RWPE1 (cell line): ENCODE measurements around the gene AIG1.
"Not testable (repeated sequence)": the region's sequence is repeated elsewhere in the genome, so short reads cannot be mapped to it uniquely, and the experiment has no call there.

ENCODE experiments used
- CTCF ChIA-PET: fragments of 350-600 bp; sonication (Branson Sonifier 250); formaldehyde crosslinking; extraction: SDS; loops from one replicate; lab custom pipeline; 2021; lab: Yijun Ruan, JAX
- POLR2A ChIA-PET: fragments of 400-600 bp; formaldehyde crosslinking; extraction: SDS; loops from one replicate; lab custom pipeline; 2020; ENCODE audit warnings: antibody characterized with exemption; ENCODE audit not compliant: low non-redundant PET; lab: Yijun Ruan, JAX
- DNase-seq: peaks from one replicate; pipeline ENCODE4 v3.0.0; 2012; ENCODE audit warnings: low spot score
- H3K27ac ChIP-seq: fragments of 450-650 bp; 2 replicates; pipeline ENCODE4 v1.5.1; 2017
- TF ChIP-seq, protein P1 (sequence below): fragments of 450-650 bp; conservative IDR thresholded peaks from 2 replicates; pipeline ENCODE4 v1.5.1; 2017; ENCODE audit warnings: low read depth, mild to moderate bottlenecking

Gene AIG1

GRCh38 chr6:143074101-143074500 is 13.4 kb downstream of the AIG1 start:
- DNase-seq: no peak
- TF ChIP-seq, protein P1, sequence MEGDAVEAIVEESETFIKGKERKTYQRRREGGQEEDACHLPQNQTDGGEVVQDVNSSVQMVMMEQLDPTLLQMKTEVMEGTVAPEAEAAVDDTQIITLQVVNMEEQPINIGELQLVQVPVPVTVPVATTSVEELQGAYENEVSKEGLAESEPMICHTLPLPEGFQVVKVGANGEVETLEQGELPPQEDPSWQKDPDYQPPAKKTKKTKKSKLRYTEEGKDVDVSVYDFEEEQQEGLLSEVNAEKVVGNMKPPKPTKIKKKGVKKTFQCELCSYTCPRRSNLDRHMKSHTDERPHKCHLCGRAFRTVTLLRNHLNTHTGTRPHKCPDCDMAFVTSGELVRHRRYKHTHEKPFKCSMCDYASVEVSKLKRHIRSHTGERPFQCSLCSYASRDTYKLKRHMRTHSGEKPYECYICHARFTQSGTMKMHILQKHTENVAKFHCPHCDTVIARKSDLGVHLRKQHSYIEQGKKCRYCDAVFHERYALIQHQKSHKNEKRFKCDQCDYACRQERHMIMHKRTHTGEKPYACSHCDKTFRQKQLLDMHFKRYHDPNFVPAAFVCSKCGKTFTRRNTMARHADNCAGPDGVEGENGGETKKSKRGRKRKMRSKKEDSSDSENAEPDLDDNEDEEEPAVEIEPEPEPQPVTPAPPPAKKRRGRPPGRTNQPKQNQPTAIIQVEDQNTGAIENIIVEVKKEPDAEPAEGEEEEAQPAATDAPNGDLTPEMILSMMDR: no peak
- POLR2A ChIA-PET: no interaction called here
- CTCF ChIA-PET: no interaction called here
- no peak overlapping the region for H3K27ac ChIP-seq

GRCh38 chr6:143074670-143075318 is 14.1 kb downstream of the AIG1 start:
- POLR2A ChIA-PET: no interaction called here
- DNase-seq: no peak
- H3K27ac ChIP-seq: no peak overlapping the region
- CTCF ChIA-PET: no interaction called here
- TF ChIP-seq, protein P1: no peak

DNA sequence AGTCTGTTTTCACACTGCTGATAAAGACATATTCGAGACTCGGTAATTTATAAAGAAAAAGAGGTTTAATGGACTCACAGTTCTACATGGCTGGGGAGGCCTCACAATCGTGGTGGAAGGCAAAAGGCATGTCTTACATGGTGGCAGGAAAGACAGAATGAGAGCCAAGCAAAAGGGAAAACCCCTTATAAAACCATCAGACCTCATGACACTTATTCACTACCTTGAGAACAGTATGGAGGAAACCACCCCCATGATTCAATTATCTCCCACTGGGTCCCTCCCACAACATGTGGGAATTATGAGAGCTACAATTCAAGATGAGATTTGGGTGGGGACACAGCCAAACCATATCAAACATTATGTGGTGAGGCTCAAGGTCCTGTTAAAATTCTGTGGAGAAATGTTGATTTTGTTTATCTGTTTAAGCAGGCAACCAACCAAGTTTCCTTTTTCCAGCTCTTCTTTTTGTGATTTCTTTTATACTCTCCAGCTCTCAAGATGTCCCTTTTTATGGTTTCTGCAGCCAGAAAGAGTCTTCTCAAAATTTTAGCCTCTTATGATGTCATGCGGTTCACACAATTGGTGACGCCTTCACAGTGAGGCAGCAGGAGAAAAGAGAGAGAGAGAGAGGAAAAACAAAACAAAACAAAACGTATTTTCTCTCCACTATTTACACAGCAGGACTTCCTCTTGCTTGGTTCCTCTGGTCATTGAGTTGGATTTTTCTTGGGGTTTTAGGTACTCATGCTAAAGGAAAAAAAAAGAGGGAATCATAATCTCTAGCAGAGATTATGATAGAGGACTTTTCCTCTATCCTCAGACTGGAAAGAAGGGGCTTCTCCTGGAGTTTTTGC is 18.0 kb downstream of the AIG1 start:
- TF ChIP-seq, protein P1: no peak
- ChIA-PET POLR2A (no interaction called here), CTCF (no interaction called here)
- H3K27ac ChIP-seq: no peak overlapping the region
- no peak for DNase-seq

GRCh38 chr6:143079325-143079640 is 18.6 kb downstream of the AIG1 start:
- POLR2A ChIA-PET: no interaction called here
- TF ChIP-seq, protein P1: no peak
- DNase-seq: no peak
- CTCF ChIA-PET: no interaction called here
- no peak overlapping the region for H3K27ac ChIP-seq

DNA sequence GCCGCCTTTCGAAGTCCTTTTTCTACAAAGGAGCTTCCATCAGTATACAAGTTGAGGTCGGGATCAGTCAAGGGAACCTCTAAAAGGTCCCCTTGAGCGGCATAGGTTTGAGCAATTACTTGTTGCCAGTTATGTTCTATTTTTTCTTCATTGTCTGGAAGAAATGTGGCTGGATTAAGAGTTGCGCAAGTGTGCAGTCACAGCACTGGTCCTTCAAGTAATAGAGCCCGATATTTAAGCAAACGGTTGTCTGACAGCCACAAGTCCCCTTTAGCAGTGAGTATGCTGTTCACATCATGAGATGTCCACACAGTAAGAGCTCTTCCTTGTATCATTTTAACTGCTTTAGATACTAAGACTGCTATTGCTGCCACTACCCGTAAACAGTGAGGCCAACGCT is 21.6 kb downstream of the AIG1 start:
- POLR2A ChIA-PET, DNase-seq, H3K27ac ChIP-seq: not testable (repeated sequence)
- CTCF ChIA-PET: interaction anchor here (0.7 kb wide), 1 partner anchor 531 kb away, joined by 3 read pairs; no protein-coding TSS in a partner anchor

GRCh38 chr6:143084019-143084418 is 23.3 kb downstream of the AIG1 start:
- CTCF ChIA-PET, H3K27ac ChIP-seq, POLR2A ChIA-PET, DNase-seq: not testable (repeated sequence)

DNA sequence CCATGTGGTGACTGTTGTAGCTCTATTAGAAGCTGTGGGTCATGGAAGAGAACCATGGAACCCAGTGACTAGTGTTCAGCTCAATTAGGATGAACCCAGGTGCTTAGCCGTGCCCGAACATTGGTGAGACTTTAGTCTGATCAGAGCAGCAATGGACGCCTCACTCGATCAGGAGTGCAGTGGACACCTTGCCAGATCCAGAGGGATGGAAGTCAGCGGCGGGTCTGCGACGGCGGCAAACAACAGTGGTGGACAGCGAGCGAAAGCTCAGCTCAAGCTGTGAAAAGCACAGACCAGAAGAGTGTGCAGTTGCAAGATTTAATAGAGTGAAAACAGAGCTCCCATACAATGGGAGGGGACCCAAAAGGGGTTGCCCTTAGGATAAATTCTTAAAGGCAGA is 26.6 kb downstream of the AIG1 start:
- POLR2A ChIA-PET, H3K27ac ChIP-seq, DNase-seq: not testable (repeated sequence)
- CTCF ChIA-PET: interaction anchor here (0.6 kb wide), 1 partner anchor 612 kb away, joined by 3 read pairs; no protein-coding TSS in a partner anchor

GRCh38 chr6:143087856-143088255 is 27.2 kb downstream of the AIG1 start:
- CTCF ChIA-PET: no interaction called here
- TF ChIP-seq, protein P1: no peak

More at GRCh38 chr6:143087856-143088255, 27.2 kb downstream of the AIG1 start:
- POLR2A ChIA-PET: no interaction called here
- no peak for DNase-seq
- H3K27ac ChIP-seq: no peak overlapping the region
